ENCODE results near the gene ITGA6. TPM values are rescaled to one million over a fixed set of nuclear protein-coding genes. Genes with fewer than 3 reads are reported as not detected.
A peak's percentile ranks its signal among the peaks of the same experiment; 100 is the strongest.

ITGA6 gene
- total and polyA plus RNA-seq, 2 experiments from 2014 or later = 16.7 to 64.8 TPM

DNA sequence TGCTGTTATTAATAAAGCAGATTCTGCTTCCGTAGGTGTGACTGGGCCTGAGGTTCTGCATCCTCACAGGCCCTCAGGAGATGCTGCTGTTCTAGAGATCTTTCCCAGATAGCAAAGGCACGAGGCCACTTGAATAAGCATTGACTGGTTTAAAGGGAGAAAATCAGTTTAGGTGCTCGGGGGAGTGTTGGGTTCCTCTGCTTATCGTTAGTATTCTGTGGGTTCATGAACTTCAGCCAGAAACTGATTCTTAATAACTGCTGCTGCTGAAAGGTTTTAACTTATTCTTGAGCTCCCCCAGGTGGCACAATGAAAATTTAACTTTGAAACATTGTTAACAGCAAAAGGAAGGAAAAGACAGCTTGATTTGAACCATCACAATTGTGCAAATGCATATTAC, 56.9 kb downstream of the ITGA6 start:
- Histone ChIP-seq H3K27ac (no peak overlapping the region), H3K9me3 (ENCODE audit: low read depth) (no peaks in the 10 kb centered on the region), H3K4me1 (ENCODE audit: insufficient read depth) (peaks cover 6% of the 10 kb centered on the region), H3K4me2 (no peak overlapping the region), H3K9me2 (replicated peaks; ENCODE audit: insufficient read depth) (no peaks in the 10 kb centered on the region), H3K36me3 (replicated peaks; ENCODE audit: insufficient read depth, low read depth) (no peaks in the 10 kb centered on the region), H3K4me3 (no peak overlapping the region), H4K20me1 (ENCODE audit: insufficient read depth, poor library complexity, severe bottlenecking) (no peaks in the 10 kb centered on the region), H3K27me3 (no peaks in the 10 kb centered on the region), H2AFZ (no peak overlapping the region), H3K79me2 (no peaks in the 10 kb centered on the region)
- WGBS (ENCODE audit: low lambda C conversion rate, missing lambda C conversion rate) = 49% methylated on average over 4 of the region's 4 CpGs
- TF ChIP-seq EZH2phosphoT487 (IDR thresholded peaks at IDR 0.05; ENCODE audit: low read depth, severe bottlenecking, unreplicated experiment) (no peak), EZH2 (IDR thresholded peaks at IDR 0.05; ENCODE audit: borderline replicate concordance) (no peak)
- TF ChIP-seq, protein P1, sequence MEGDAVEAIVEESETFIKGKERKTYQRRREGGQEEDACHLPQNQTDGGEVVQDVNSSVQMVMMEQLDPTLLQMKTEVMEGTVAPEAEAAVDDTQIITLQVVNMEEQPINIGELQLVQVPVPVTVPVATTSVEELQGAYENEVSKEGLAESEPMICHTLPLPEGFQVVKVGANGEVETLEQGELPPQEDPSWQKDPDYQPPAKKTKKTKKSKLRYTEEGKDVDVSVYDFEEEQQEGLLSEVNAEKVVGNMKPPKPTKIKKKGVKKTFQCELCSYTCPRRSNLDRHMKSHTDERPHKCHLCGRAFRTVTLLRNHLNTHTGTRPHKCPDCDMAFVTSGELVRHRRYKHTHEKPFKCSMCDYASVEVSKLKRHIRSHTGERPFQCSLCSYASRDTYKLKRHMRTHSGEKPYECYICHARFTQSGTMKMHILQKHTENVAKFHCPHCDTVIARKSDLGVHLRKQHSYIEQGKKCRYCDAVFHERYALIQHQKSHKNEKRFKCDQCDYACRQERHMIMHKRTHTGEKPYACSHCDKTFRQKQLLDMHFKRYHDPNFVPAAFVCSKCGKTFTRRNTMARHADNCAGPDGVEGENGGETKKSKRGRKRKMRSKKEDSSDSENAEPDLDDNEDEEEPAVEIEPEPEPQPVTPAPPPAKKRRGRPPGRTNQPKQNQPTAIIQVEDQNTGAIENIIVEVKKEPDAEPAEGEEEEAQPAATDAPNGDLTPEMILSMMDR (IDR thresholded peaks at IDR 0.05; ENCODE audit: poor library complexity) = peak; percentile 44
- DNase-seq (ENCODE audit: low spot score) = peak; percentile 26

DNA sequence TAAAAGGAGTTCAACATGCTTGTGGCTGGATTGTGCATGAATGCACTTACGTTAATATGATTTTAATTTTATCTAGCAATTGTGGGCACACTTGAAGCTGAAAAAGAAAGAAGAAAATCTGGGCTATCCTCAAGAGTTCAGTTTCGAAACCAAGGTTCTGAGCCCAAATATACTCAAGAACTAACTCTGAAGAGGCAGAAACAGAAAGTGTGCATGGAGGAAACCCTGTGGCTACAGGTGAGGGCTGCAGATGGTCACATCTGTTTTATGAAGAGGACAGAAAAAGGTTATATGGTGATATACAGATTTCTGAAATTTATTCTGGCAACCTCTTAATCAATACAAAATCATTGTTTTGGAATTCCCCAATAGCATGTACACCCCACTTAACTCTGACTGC, 57.3 kb downstream of the ITGA6 start:
- 95% methylated on average over 2 of the region's 2 CpGs for WGBS (ENCODE audit: low lambda C conversion rate, missing lambda C conversion rate)
- no peak overlapping the region for H3K27ac ChIP-seq
- no peaks in the 10 kb centered on the region for H3K9me3 ChIP-seq (ENCODE audit: low read depth)
- no peaks in the 10 kb centered on the region for H3K9me2 ChIP-seq (replicated peaks; ENCODE audit: insufficient read depth)
- H3K4me3 ChIP-seq = no peak overlapping the region
- H3K27me3 ChIP-seq = no peaks in the 10 kb centered on the region
- peaks cover 6% of the 10 kb centered on the region for H3K4me1 ChIP-seq (ENCODE audit: insufficient read depth)
- DNase-seq (ENCODE audit: low spot score) = no peak
- no peaks in the 10 kb centered on the region for H3K79me2 ChIP-seq
- H4K20me1 ChIP-seq (ENCODE audit: insufficient read depth, poor library complexity, severe bottlenecking) = no peaks in the 10 kb centered on the region
- no peaks in the 10 kb centered on the region for H3K36me3 ChIP-seq (replicated peaks; ENCODE audit: insufficient read depth, low read depth)
- H2AFZ ChIP-seq = no peak overlapping the region
- TF ChIP-seq EZH2 (IDR thresholded peaks at IDR 0.05; ENCODE audit: borderline replicate concordance) (no peak), EZH2phosphoT487 (IDR thresholded peaks at IDR 0.05; ENCODE audit: low read depth, severe bottlenecking, unreplicated experiment) (no peak)
- TF ChIP-seq, protein P1 (IDR thresholded peaks at IDR 0.05; ENCODE audit: poor library complexity) = no peak
- no peak overlapping the region for H3K4me2 ChIP-seq

DNA sequence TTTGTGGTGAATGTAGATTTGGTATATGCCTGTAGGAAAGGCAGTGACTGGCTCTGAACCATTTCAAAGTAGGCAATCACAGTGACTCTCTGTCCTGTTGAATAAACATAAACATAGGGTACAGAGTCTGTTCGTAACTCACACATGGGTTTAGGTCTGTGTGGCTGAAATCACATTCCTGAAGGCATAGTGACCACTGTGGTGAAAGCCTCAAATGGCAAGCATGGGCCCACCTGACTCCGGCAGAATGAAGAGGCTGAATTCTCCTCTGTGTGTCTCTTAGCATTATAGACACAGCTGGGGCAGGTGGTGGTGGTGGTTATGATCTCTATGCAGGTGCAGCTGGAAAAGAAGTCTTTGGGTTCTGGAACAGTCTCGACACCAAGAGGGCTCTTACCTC, 61.2 kb downstream of the ITGA6 start:
- TF ChIP-seq EZH2 (IDR thresholded peaks at IDR 0.05; ENCODE audit: borderline replicate concordance) = no peak
- TF ChIP-seq EZH2phosphoT487 (IDR thresholded peaks at IDR 0.05; ENCODE audit: low read depth, severe bottlenecking, unreplicated experiment) = no peak
- TF ChIP-seq, protein P1 (IDR thresholded peaks at IDR 0.05; ENCODE audit: poor library complexity) = no peak
- no peak overlapping the region for H3K4me3 ChIP-seq
- H3K9me2 ChIP-seq (replicated peaks; ENCODE audit: insufficient read depth) = no peaks in the 10 kb centered on the region
- no peak overlapping the region for H3K4me2 ChIP-seq
- no peaks in the 10 kb centered on the region for H3K79me2 ChIP-seq
- 93% methylated on average over 3 of the region's 3 CpGs for WGBS (ENCODE audit: low lambda C conversion rate, missing lambda C conversion rate)
- DNase-seq (ENCODE audit: low spot score) = no peak
- H3K27ac ChIP-seq = no peak overlapping the region
- H3K4me1 ChIP-seq (ENCODE audit: insufficient read depth) = no peaks in the 10 kb centered on the region
- no peaks in the 10 kb centered on the region for H3K9me3 ChIP-seq (ENCODE audit: low read depth)
- no peak overlapping the region for H2AFZ ChIP-seq
- no peaks in the 10 kb centered on the region for H3K27me3 ChIP-seq
- no peaks in the 10 kb centered on the region for H4K20me1 ChIP-seq (ENCODE audit: insufficient read depth, poor library complexity, severe bottlenecking)
- no peaks in the 10 kb centered on the region for H3K36me3 ChIP-seq (replicated peaks; ENCODE audit: insufficient read depth, low read depth)

DNA sequence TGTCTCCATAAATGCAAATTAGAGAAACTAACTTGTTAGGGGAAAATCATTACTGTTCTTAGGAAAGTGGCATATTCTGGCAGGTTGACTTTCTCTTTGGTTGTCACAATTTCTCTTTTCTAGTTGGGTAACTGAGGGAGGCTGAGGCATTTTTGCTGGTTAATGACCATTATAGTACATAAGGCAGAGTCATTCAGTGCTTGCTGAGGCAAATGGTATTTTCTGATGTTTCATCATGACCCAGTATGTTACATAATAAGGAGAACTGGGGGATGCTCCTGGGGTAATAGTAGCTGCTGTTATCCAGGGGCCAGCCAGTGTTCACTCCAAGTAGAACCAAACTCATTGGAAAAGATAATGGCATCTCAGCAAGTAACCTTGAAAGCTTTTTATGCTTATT, 62.3 kb downstream of the ITGA6 start:
- no peaks in the 10 kb centered on the region for H4K20me1 ChIP-seq (ENCODE audit: insufficient read depth, poor library complexity, severe bottlenecking)
- TF ChIP-seq, protein P1 (IDR thresholded peaks at IDR 0.05; ENCODE audit: poor library complexity) = no peak
- no peak overlapping the region for H3K4me3 ChIP-seq
- H3K4me1 ChIP-seq (ENCODE audit: insufficient read depth) = no peaks in the 10 kb centered on the region
- H3K9me2 ChIP-seq (replicated peaks; ENCODE audit: insufficient read depth) = no peaks in the 10 kb centered on the region
- DNase-seq (ENCODE audit: low spot score) = no peak
- no peak overlapping the region for H3K27ac ChIP-seq
- no peak overlapping the region for H3K4me2 ChIP-seq
- no peaks in the 10 kb centered on the region for H3K79me2 ChIP-seq
- no peaks in the 10 kb centered on the region for H3K9me3 ChIP-seq (ENCODE audit: low read depth)
- no peaks in the 10 kb centered on the region for H3K27me3 ChIP-seq
- no peaks in the 10 kb centered on the region for H3K36me3 ChIP-seq (replicated peaks; ENCODE audit: insufficient read depth, low read depth)
- no peak overlapping the region for H2AFZ ChIP-seq
